HK-2 (cell line): ENCODE data around the gene SLX4IP.
"Not testable (repeated sequence)": the region's sequence is repeated elsewhere in the genome, so short reads cannot be mapped to it uniquely, and the experiment has no call there.

Experiments used
- DNase-seq: peaks from one replicate; pipeline ENCODE4 v3.0.0-alpha.2; 2018; ENCODE audit not compliant: unreplicated experiment

The SLX4IP gene

DNA sequence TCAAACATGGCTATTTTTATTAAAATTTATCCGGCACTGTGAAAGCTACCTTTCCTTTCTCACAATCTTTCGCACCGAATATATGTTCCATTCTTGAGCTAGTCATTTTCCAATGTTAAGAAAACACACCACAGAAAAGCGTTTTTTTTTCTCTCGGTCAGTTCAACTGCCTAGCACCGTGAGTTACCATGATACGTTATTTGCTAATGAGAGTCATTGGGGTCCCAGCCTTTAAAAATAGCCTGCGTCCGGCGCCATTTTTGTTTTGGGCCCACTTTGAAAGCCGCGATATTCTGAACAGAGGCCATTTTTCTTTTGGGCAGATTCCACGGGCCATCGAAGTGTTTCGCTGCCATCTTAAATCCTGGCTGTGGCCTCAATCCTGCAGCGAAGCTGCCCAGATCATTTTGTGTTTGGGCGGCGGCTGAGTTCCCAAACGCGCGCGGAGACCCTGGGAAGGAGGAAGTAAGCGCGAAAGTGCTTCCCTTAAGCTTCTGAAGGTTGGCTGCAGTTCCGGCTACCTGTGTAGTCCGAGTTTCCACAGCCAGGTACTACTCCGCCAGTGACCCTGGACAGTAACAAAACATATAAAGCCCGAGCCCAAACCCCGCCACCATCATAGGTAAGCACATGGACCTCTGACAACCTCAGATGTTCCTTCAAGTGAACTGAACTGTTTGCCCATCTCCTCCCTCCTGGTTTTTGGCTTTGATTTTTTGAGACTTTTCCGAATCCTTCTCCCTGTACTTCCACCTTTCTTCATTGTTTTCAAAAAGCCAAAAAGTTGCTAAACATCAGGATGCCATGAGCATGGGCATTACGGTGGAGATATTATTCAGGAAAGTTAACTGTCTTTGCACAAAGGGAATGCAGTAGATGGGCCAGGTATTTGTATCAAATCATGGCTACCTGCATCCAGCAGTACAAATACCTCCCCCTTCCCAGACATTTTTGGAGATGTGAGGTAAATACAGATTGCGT, at the start of gene SLX4IP:
SLX4IP (plus strand) TSS at position 474 of the 981 bp plus-strand sequence. CDS start 22,900 bp downstream, outside the sequence.
- DNase-seq = peak; percentile 96

- DNase-seq = no peak
These were observed 49.1 kb upstream of the SLX4IP start for GRCh38 chr20:10385850-10386544.

- no peak for DNase-seq
These were observed 47.4 kb upstream of the SLX4IP start for GRCh38 chr20:10387686-10388085.

- DNase-seq = no peak
These were observed 46.5 kb upstream of the SLX4IP start for GRCh38 chr20:10388597-10388996.

- DNase-seq = no peak
These were observed 44.4 kb upstream of the SLX4IP start for GRCh38 chr20:10390709-10391108.

DNA sequence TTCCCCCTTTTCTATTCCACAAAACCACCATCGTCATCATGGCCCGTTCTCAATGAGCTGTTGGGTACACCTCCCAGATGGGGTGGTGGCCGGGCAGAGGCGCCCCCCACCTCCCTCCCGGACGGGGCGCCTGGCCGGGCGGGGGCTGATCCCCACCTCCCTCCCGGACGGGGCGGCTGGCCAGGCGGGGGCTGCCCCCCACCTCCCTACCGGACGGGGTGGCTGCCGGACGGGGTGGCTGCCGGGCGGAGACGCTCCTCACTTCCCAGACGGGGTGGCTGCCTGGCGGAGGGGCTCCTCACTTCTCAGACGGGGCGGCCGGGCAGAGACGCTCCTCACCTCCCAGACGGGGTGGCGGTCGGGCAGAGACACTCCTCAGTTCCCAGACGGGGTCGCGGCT, 40.4 kb upstream of the SLX4IP start:
- DNase-seq = not testable (repeated sequence)

GRCh38 chr20:10398834-10399369, 36.2 kb upstream of the SLX4IP start:
- DNase-seq = no peak

- DNase-seq = no peak
These were observed 32.0 kb upstream of the SLX4IP start for GRCh38 chr20:10402938-10403608.

GRCh38 chr20:10404023-10404628, 31.0 kb upstream of the SLX4IP start:
- DNase-seq = no peak

DNA sequence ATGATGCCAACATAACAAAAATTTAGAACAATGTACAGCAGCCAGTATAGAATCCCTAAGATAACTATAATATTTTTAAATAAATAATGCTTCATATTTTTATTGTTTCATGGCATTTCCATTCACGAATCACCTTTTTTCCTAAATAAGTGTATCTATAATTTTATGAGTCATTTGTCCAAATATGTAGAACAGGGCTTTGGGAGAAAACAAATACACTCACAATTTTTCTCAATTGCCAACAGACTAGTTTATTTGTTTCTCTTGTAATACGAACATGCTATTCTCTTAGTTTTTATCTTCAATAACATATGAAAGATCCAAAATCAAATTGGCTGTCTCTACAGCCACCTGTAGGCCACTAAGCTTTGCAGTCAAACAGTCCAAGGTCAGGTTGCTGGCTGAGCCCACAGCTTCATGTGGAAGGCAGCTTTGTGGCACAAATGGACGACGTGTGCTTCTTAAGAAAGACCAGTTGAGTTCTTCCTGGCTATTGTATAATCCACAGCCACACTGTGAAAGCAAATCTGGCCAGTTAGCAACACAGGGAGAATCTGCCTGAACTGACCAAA, 30.1 kb upstream of the SLX4IP start:
- no peak for DNase-seq

DNA sequence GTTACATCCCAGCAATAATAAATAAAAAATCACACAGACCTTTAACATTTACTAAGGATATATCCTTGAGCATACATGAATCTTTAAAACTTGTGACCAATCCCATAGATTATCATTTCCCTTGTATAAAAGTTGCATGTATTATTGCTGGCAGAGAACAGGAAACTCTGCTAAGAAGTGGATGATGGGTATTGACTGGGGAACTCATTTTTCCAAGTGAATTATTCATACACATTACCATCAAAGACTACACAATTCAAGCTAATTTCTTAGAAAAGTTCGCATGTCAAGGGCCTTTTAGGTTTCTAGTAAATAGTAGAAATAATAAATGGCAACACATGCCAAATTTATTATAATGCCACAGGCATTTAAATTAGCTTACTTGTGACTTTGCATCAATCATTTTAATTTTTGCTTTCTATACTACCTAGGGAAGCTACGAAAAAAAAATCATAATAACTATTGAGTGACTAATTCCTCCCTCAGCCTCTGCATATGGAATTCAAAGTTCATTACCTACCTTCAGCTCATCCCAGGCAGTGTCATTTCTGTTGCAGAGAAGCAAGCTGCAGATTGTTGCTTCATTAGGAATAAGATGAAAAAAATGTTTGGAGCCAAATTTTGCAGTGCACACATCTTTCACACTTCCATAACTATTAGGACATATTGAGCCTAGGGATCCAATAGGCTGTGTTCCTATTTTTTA, 26.8 kb upstream of the SLX4IP start:
- DNase-seq = no peak

- no peak for DNase-seq
These were observed 23.4 kb upstream of the SLX4IP start for GRCh38 chr20:10411673-10412072.

DNA sequence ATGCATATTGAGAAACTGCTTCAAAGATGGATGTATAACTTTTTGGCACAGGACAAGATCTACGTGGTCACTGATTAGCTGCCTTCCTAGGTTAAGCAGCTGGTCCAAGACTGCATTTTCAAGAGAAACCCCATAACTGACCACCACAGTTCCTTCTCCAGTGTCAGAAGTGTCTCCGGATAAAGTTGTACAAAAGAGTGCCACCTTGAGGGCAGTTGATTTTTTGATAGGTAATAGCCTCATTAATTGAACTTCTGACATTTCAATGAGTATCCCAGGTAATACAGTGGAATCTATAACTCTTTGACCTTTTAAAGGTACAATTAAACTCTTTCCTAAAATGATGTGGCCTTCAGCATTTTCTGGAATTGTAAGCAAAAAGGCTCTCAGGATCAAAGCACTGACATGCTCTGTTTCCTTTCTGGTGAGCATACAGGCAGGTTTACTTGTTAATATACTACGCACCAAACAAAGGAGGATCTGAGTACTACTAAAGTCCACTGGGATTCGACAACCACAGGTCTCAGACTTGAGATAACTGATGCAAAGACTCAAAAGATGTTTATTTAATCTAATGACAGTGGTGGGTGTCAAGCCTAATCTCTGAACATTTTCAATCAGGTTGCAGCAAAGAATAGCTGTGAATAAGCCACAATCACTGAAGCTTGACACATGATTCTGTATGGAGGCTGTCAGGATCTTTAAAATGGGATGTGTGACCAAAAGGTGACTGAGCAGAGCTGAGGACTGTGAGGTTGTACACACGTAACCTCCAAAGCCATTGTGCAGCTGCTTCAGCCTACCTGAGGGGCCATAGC, 22.3 kb upstream of the SLX4IP start:
- DNase-seq = no peak

DNA sequence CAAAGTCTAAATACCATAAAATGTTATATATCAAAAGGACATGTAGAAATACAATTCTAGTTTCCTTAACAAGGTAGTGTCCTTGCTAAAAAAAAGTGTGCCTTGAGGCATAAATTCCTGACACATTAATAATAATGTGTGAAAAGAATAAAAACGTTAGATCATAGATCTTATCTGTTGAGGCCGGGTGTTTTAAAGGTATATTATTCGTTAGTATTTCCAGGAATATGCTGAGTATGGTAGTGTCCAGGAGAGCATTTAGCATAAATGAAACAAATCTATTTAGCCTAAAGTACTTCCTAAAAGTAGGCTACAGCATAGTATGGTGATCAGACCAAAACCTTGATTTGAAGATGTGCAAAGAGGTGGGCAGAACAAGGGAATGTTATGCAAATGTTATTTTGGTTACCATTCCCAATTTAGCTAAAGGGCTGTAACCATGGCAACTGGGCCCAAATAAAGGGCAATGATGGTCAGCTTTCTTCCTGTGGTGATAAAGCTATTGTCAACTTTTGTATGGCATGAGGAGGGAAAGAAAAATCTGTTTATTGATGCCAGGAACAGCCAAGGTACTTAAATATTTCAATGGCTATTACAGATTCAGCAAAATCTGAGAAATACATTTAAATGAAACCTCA, 20.0 kb upstream of the SLX4IP start:
- DNase-seq = no peak

- not testable (repeated sequence) for DNase-seq
These were observed 17.9 kb upstream of the SLX4IP start for GRCh38 chr20:10417218-10417617.

DNA sequence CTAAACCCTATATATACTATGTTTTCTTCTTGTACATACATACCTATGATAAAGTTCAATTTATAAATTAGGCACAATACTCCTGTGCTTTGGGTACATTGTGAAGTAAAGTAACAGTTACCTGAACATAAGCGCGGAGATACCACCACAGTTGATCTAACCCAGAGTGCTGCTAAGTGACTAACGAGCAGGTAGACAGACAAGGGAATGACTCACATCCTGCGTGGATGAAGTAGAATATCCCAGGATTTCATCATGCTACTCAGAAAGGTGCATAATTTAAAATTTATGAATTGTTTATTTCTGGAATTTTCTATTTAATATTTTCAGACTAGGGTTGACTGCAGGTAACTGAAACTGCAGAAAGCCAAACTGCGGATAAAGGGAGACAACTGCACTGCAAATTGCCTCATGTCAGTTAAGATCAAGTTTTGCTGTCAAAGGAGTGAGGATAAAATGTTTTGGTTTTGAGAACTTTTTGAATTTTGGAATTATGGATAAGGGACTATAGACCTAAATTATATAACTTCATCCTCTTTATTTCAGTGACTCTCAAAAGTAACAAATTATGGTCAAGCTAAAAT, 15.5 kb upstream of the SLX4IP start:
- DNase-seq = peak; percentile 25

DNA sequence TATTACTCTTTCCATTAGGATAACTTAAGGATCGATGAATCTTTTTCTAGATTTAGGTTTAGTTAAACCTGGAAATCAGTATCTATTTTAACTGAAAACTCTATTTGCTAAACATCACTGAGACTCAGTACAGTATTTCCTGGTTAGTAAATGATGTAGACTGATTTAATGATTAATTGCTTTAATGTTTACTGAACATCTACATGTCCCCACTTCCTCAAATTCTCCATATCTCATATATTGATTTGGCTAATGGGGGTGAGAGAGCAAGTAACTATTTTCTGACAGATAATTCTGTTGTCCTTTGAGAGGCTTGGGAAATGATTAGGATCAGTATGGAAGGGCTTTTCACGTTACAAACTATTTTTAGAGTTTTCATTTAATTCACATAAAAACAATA, 11.4 kb upstream of the SLX4IP start:
- no peak for DNase-seq

DNA sequence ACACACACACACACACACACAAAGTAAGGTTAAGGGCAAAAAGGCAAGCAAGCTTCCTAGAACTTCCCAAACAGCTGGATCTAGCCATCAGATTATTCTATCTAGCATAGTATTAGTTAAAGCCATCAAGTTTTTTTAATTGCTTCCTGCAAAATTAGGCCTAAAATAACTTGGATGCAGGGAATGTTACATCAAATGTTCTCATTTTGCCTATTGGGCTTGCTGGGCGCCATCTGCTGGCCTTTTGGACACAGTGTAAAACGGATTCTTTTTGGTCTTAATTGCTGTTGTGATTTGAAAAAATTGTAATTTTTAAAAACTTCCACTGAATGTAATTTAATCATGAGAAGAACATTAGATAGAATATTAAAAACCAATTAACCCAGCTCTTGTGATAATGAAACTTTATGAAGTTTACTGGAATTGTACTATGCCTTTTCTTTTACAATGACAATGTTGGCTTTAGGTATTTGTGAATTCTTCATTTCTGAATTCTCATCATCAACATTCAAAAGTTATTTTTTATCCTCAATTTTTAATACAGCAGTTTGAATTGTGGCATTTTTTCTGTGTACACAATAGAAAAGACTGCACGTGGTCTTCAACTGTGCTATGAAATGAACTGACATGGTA, 7.9 kb upstream of the SLX4IP start:
- peak; percentile 26 for DNase-seq
